HG03457 (cell line): Measurements from ENCODE around the gene ANKFN1.

Experiments used
- ATAC-seq: cut with Tn5 transposase; IDR thresholded peaks from one replicate; pipeline ENCODE4 v1.9.1; 2021; ENCODE audit warnings: moderate number of reproducible peaks; ENCODE audit not compliant: unreplicated experiment

ANKFN1 gene

GRCh38 chr17:56497132-56497531, 343.9 kb downstream of the ANKFN1 start:
- ATAC-seq, result no peak

DNA sequence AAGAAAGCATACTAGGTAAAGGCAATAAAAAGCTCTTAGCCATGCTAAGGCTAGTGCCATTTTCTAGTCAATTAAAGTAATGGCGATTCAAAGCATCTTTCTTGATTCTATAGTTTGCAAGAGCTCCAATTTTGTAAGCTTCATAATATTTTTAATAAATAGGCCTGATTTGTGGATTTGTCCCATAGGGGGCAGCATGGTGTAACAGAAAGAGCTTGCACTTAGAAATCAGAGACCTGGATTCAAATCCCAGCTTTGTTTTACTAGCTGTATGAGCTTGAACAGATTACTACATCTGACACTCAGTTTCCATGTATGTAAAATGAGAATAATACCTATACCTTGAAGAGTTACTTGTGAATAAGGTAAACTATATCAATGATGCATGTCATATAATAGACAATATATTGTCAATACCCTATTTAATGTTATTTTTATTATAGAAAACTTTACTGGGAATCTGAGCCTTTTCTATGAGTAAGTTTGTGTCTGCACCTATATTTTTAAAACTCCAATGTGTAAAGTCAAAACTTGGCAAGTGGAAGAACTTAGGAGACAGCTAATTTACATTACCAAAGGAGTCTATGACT, 346.6 kb downstream of the ANKFN1 start:
- no peak for ATAC-seq

DNA sequence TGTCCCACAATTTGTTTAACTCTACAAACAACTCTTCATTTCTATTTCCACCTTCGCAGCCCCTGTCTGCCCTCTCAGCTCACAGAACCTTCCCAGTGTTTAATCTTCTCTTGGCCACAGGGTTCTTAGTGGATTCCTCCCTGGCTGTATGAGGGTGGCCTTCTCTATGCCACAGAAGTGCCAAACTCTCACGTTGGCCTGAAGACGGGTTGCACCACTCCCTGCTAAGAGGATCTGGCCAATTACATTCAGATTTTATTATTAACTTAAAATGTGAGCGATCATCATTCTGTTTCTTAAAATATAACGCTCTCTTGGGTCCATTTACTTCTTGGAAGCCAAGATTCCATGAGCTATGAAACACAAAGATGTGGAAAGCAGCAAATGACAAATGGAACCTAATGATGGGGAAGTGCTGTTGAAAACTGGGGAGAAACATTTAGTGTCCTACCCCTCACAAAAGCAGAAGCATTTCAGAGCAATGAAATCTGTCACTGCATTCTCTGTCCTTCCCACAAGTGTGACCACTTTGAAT, 348.9 kb downstream of the ANKFN1 start:
- no peak for ATAC-seq

DNA sequence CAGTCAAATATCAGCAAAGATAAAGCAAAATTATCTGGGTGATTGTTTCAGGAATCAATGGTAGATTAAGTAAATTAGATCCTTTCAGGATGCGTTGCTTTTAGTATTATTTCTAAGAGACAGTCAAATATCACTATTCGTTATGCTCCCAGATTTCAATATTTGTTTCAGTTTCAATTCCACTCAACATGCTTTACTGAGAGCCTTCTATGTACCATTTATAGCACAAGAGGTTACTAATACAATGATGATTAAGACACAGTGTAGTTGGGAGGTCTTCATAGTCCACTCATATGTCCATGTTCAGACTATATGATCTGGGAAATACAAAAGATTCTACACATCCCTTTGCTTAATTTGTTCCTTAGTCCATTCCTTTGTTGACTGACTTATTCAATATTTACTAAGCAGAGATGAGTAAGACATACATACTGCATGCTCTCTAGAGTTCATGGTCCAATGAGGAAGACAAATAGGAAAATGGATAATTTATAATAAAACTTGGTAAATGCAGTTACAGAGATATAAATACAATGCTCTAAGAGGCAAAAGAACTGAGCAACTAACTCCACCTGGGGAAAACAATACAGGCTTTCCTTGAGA, 352.0 kb downstream of the ANKFN1 start:
- ATAC-seq, result no peak

DNA sequence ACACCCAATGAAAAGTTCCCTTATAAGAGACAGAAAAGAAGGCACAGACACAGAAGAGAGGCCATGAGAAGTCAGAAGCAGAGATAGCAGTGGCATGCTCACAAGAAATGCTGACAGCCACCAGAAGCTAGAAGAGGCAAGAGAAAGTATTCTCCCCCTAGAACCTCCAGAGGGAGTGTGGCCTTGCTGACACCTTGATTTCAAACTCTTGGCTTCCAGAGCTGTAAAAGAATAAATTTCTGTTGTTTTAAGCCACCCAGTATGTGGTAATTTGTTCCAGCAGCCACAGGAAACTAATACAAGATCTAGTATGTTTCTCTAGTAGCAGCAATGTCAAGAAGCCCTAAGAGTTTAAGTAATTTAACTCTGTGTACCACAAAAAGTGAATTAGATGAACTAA, 353.1 kb downstream of the ANKFN1 start:
- ATAC-seq, result no peak

- no peak for ATAC-seq
Measured at GRCh38 chr17:56510554-56511342, 357.5 kb downstream of the ANKFN1 start.

DNA sequence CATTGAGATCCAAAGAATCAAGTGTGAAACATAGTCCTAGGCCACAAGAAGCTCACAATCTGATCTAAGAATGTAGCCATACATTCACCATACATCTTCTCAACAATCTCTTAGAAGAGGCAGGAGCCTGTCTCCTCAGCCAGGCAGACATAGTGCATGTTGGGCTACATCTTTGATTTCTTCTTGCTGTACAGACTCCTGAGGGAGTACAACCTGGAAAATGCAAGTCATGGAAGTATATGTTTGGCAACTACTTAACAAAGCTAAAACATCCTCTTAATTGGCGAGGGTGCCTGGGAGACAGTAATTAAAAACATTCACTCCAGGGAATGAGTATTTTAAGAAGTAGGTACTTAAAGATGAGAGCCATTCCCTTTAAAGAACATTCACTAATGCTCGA, 361.0 kb downstream of the ANKFN1 start:
- ATAC-seq, result no peak

- no peak for ATAC-seq
Measured at GRCh38 chr17:56514899-56515298, 361.6 kb downstream of the ANKFN1 start.

GRCh38 chr17:56521414-56522141, 368.3 kb downstream of the ANKFN1 start:
- ATAC-seq, result no peak

GRCh38 chr17:56523042-56523441, 369.8 kb downstream of the ANKFN1 start:
- no peak for ATAC-seq

GRCh38 chr17:56528696-56529095, 375.4 kb downstream of the ANKFN1 start:
- no peak for ATAC-seq

- ATAC-seq, result no peak
Measured at GRCh38 chr17:56532926-56533325, 379.7 kb downstream of the ANKFN1 start.

- ATAC-seq, result no peak
Measured at GRCh38 chr17:56536766-56537165, 383.5 kb downstream of the ANKFN1 start.

- ATAC-seq, result no peak
Measured at GRCh38 chr17:56540836-56541235, 387.6 kb downstream of the ANKFN1 start.

DNA sequence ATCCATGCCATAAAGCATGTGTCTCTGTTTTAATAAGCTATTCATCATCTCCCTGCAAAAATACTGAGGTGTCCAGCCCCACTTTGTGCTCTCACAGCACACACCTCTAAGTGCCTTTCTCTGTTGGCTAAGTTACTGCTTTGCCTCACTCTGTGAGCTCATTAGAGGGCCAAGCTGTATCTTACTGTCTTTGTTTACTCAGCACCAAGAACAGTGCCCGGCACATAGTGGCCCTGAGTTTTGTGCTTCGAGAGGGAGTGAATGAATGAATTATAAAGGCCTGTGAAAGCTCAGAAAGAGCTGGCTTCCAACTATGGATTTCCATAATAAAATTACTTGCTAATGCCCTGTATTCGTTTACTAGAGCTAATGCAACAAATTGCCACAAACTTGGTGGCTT, 390.0 kb downstream of the ANKFN1 start:
- ATAC-seq, result no peak

DNA sequence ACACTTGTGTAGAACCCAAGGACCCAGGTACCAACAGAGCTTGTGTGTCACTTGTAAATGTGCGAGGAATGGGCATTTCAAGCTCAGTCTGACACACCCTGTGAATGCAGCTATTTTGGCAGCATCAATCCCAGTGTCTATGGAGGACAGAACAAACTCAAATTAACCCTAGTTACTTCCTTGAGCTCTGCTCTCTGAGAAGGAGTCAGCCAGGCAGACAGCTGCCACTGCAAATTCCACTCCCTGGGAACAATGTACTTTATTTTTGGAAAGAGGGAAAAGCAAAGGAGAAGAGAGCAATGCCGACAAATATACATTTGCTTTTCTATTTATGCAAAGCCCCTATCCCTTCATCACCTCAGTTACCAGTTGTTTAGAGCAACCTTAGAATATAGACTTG, 391.8 kb downstream of the ANKFN1 start:
- no peak for ATAC-seq

GRCh38 chr17:56545930-56546329, 392.7 kb downstream of the ANKFN1 start:
- ATAC-seq, result no peak

GRCh38 chr17:56548661-56549060, 395.4 kb downstream of the ANKFN1 start:
- ATAC-seq, result no peak

GRCh38 chr17:56549501-56549900, 396.2 kb downstream of the ANKFN1 start:
- no peak for ATAC-seq

DNA sequence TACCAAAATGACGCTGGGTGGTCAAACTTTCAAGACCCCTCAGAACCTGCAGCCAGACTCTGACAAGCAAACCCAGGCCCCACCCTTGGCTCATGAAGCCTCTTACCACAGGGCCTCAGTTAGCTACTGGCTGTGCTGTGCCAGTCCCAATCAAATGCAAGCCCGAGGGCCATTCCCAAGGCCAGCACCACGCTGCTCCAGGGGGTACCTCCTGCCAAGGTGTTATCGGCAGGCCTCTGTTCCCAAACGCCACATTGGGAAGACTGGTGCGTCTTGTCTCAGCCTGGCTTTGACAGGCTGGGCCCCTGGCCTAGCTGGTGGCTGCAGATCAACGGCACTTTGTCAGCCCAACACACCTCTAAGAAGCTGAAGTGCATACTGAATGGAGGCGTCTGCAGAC, 404.4 kb downstream of the ANKFN1 start:
- ATAC-seq, result no peak

DNA sequence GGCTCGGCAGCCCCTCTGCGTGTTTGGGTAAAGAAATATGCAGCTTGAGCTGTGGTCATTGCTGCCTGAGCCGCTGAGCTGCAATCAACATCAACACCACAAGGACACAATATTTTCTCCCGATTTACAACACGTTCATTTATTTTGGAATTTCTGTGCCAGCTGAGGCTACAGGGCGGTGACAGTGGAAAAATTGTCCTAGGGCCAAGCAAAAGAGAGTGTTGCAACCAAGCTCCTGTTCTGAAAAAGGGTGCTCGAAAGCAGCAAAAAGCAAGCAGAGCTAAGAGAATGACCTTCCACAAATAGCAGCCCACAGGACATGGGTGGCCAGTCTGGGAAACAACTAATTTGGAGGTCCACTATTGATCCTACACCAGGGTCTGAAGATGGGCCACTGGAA, 404.8 kb downstream of the ANKFN1 start:
- no peak for ATAC-seq
